GM18519 (cell line): ENCODE measurements around the gene DYNLT5.

Source experiments
- ATAC-seq: cut with Tn5 transposase; IDR thresholded peaks from one replicate; pipeline ENCODE4 v1.9.1; 2021; ENCODE audit warnings: mild to moderate bottlenecking, moderate library complexity; ENCODE audit not compliant: unreplicated experiment, low FRiP score

DYNLT5 gene

GRCh38 chr1:66747501-66747900, 4.8 kb upstream of the DYNLT5 start:
- ATAC-seq = no peak

GRCh38 chr1:66750577-66750976, 1.7 kb upstream of the DYNLT5 start:
- no peak for ATAC-seq

DNA sequence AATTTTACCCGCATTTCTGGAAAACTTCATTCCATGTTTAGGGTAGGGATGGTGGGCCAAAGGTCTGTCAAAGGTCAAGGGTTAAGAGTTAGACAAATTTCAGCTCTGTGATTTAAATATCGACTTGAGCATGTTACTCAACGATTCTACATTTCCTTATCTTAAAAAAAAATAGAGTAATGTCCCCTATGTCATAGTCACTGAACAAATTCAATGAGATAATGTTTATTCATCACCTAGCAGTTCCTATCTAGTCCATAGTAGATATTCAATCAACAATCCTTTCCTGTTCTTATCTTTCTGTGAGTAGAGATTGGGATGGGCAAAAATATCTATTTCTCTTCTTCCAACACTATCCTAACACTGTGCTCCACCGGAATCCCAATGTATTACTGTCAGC, 1.1 kb upstream of the DYNLT5 start:
- no peak for ATAC-seq

DNA sequence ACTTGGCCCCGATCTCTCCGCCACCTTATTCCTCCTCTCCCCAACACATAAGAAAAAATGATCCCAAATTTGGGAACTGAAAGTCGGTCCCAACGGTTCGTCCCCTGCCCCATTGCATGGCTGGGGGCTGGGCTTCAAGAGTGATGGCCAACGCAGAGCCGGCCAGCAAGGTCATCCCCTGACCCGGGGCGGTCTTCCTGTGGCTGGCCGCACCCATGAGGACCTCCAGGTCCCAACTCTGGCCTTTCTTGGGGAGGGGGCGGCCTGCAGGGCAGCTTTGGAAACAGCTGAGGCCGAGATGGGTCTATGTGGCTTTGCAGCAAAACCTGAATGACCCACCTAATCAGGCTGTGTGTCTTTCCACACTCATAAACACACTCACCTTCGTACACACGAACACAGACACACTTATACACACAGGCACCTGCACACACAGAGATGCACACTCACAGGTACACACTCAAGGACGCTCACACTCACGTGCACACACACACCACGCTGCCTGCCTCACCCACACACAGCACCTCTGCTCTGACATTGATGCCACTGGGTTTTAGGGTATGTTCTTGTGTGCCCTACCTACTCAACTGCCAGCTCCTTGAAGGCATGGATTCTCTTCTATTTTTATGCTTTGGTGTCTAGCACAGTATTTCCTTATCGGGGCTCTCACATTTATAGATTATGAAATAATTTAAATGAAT, 562 bp downstream of the DYNLT5 start:
- no peak for ATAC-seq

DNA sequence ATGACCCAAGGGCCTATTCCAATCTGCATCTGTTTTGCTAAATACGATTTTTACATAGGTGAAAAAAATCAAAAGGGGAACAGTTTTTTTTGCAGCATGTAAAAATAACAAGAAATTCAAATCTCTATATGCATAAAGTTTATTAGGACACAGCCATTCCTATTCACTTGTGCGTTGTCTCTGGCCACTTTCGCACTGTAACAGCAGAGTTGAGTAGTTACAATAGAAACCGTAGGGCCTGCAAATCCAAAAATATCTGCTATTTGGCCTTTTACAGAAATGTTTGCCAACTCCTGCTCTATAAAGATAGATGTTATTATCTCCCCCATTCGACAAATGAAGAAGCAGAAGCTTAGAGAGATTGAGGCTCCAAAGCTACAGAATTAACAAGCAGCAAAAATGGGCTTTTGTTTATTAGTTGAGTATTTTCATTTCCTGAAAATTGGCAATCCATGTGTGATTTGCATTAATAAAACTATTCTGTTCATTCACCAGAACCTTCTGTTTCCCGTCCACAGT, 5.5 kb downstream of the DYNLT5 start:
- ATAC-seq = no peak

DNA sequence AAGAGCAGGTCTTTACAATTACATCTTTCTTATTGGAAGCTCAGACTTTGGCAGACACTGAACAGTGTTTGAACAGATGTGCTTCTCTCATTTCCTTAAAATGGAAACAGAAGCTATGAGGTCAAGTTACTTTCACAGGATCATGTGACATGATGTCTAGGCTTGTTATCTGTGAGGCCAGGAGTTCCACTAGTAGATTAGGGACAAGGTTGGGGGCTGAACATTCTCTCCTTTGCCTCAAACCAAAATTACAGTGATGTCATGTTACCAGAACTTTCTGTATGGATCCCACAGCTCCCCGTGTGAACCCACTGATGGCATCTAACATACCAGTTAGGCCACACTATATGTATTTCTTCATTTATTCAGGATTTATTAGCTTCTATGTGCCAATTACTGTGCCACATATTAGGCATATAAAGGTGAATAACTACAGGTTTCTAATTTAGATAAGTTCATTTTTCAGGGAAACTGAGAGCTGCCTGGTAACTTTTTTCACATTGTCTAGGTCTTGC, 6.0 kb downstream of the DYNLT5 start:
- peak; percentile 100 for ATAC-seq

- ATAC-seq = no peak
Measured at GRCh38 chr1:66760506-66760905, 8.2 kb downstream of the DYNLT5 start.

DNA sequence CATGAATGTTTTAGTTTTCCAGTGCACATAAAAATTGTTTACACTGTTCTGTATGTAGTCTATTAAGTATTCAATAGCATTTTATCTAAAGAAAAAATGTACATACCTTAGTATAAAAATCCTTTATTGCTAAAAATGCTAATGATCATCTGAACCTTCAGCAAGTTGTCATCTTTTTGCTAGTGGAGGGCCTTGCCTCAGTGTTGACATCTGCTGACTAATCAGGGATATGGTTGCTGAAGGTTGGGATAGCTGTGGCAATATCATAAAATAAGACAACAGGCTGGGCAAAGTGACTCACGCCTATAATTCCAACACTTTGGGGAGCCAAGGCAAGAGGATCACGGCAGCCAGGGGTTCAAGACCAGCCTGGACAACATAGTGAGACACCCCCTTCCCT, 9.0 kb downstream of the DYNLT5 start:
- ATAC-seq = no peak

DNA sequence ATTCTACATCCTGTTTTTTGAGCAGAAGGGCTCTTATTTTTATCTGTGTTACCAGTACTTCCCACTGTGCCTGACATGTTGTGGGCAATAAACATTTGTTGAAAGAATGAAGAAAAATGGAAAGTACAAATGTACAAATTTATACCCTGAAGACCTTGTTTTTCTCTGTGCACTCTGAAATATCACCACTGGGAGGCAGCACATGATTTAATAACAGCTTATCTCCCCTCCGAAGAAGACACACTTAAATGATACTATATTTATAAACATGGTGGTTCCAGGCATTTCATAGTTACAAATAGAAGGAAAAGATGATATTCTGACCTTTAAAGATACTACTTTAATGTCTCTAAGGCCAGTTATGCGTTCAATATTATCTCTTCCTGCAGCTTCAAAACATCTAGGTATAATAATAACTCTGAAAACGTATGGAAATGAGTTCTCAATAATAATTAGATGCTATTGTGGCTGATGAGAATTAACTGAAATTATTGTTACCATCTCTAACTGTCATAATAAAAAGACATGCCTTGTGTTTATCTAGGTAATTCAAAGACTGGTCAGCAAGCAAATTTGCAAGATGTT, 12.8 kb downstream of the DYNLT5 start:
- peak; percentile 64 for ATAC-seq

- no peak for ATAC-seq
Measured at GRCh38 chr1:66767626-66768025, 15.4 kb downstream of the DYNLT5 start.

DNA sequence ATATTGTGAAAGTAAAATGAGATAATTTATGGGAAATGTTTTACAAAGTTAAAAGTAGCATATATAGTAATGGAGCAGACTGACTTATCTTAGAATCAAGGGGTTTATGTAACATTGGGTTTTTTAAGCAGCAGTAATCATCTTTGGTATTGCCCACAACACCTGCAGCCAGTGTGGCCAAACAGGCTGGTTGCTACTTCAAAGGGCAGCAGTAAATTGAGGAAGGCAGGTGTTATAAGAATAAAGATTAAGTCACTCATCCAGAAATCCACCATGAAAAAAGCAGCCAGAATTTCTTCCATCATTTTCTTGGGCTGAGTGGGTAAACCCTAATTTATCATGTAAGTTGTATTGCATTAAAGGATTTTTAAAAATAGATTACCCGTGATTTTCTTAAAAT, 16.7 kb downstream of the DYNLT5 start:
- no peak for ATAC-seq

GRCh38 chr1:66769512-66770229, 17.4 kb downstream of the DYNLT5 start:
- ATAC-seq = no peak

- ATAC-seq = no peak
Measured at GRCh38 chr1:66770240-66770639, 18.0 kb downstream of the DYNLT5 start.

DNA sequence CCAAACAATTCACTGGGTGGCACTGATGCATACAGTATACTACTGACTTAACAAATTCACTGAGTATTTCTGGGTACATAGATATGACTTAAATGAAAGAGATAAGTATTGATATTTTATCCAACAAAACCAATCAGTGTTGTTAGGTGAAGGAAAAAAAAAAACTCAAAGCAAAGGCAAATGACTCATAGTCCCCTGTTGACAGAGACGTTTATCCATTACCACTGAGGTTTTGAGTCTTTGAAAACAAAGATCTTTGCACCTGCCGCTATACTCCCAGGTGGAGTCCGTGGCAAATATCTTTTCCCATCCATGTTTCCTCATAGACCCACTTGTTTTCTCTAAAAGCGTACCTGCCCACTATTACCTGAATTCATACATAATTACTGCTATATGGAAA, 18.4 kb downstream of the DYNLT5 start:
- ATAC-seq = no peak

DNA sequence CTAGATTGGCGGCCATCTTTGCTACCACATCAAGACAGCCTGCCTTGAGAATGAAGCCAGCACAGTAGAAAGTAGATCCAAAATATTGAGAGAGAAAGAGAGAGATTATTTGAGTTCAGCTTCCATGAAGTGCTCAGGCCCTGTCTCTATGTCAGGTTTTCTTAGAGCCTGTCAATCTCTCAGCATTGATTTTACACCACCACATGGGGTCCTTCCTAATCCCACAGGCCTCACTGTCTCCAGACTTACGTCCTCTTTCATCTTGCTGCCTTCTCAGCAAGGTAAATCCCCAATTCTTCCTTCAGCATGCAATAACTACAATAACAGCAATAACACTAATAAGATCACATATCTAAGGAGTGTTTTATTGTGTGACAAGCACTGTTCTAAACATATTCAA, 21.0 kb downstream of the DYNLT5 start:
- no peak for ATAC-seq

GRCh38 chr1:66774438-66774837, 22.2 kb downstream of the DYNLT5 start:
- no peak for ATAC-seq

GRCh38 chr1:66775646-66776045, 23.4 kb downstream of the DYNLT5 start:
- no peak for ATAC-seq

GRCh38 chr1:66777831-66778230, 25.6 kb downstream of the DYNLT5 start:
- ATAC-seq = no peak

GRCh38 chr1:66778266-66778665, 26.0 kb downstream of the DYNLT5 start:
- no peak for ATAC-seq

DNA sequence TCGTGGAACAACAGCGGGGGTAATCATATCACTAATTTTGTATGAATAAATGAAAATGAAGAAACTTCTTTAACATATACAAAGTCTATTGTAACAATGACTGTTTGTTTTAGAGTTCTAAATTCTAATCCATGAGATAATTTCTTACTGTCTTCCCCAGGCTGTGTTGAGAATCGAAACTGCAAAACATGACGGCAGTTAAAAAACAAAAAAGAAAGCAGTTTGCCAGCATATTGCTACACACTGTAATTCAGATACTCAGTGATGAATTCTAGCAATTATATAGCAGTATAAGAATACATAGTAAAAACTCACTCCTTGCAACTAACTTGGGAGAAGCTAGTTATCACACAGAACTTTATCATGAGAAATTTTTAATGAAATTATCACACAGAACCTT, 26.7 kb downstream of the DYNLT5 start:
- no peak for ATAC-seq

- no peak for ATAC-seq
Measured at GRCh38 chr1:66779475-66780078, 27.3 kb downstream of the DYNLT5 start.
